Stimulated activated CD8-positive, alpha-beta memory T cell treated with anti-CD3 and anti-CD28 coated beads, Interleukin-12 subunit alpha, Interleukin-12 subunit beta, amount 100 ng/mL, for 24 hours (primary cell): ENCODE data around the gene FAM171A2.
A peak's percentile ranks its signal among the peaks of the same experiment; 100 is the strongest.
"Not testable (repeated sequence)": the region's sequence is repeated elsewhere in the genome, so short reads cannot be mapped to it uniquely, and the experiment has no call there.

ENCODE experiments used
- DNase-seq: peaks from one replicate; pipeline ENCODE4 v3.0.0-alpha.2; 2020; ENCODE audit errors: extremely low read depth

FAM171A2 gene

GRCh38 chr17:44363613-44364159 is at the start of gene FAM171A2:
Gene FAM171A2, minus strand, starts transcription at chr17:44363853. Its CDS starts 139 bp downstream, at chr17:44363714.
- DNase-seq: no peak

DNA sequence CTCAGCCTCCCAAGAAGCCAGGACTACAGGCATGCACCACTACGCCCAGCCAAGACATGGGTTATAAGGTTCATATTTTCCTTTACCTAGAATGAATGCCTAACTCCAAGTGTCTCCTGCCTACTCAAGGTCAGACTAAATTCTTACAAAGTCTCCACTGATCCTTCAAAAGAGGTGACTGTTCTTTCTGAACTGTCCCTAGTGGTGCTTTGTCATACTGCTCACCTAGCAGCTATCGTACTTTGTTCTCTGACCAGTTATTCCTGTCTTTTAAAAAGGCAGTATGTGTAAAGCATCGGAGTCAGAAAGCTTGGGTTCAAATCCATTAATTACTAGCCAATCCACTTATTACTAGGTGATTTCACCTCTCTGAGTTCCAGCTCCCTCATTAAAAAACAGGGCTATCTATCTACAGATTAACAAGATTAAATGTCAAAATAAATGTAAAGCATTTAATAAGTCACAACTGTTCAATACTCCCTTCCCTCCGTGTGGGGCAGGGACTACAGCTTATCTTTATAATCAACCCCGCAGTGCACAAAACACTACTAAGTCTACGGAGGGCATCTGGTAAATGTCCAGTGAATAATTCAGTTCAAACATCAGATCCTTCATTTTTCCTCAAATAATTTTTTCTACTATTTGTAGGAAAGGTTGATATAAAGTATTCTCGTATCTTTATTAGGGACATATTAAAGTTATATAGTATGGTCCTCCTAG is 45.8 kb upstream of the FAM171A2 start:
- DNase-seq: no peak

DNA sequence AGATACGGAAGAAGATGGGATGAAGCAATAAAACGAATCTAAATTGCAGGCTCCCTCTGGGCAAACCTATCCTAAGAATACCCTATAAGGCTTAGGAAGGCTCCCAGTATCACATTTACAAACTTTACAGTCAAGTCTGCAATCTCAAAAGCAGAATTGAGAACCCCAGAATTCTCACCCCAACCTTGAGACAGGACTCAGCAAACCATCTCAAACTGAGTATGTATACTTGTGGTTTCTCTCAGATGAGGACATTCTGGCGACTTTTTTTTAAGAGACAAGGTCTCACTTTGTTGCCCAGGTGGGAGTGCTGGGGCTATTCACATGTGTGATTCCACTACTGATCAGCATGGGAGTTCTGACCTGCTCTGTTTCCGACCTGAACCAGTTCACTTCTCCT is 45.1 kb upstream of the FAM171A2 start:
- no peak for DNase-seq

DNA sequence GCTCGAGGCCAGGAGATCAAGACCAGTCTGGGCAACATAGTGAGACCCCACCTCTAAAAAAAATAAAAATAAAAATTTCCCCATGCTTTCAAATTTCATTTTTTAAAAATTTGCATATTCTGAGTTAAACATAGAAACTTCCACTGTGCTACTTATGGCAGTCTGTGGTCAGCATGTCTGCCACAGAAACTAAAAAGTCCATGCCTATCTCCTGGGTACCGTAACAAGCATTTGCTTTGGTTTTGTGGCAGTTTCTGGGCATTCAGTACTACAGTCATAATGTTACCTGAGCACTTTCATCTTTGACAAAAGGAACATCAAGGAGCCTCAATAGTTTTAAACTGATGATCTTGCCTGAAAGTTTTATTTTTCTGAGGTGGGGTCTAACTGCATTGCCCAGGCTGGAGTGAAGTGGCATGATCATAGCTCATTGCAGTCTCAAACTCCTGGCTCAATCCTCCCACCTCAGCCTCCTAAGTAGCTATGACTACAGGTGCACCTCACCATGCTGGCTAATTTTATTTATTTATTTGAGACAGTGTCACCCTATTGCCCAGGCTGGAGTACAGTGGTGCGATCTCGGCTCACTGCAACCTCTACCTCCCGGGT is 39.0 kb upstream of the FAM171A2 start:
- no peak for DNase-seq

- DNase-seq: no peak
These were observed 36.7 kb upstream of the FAM171A2 start for GRCh38 chr17:44400226-44400847.

DNA sequence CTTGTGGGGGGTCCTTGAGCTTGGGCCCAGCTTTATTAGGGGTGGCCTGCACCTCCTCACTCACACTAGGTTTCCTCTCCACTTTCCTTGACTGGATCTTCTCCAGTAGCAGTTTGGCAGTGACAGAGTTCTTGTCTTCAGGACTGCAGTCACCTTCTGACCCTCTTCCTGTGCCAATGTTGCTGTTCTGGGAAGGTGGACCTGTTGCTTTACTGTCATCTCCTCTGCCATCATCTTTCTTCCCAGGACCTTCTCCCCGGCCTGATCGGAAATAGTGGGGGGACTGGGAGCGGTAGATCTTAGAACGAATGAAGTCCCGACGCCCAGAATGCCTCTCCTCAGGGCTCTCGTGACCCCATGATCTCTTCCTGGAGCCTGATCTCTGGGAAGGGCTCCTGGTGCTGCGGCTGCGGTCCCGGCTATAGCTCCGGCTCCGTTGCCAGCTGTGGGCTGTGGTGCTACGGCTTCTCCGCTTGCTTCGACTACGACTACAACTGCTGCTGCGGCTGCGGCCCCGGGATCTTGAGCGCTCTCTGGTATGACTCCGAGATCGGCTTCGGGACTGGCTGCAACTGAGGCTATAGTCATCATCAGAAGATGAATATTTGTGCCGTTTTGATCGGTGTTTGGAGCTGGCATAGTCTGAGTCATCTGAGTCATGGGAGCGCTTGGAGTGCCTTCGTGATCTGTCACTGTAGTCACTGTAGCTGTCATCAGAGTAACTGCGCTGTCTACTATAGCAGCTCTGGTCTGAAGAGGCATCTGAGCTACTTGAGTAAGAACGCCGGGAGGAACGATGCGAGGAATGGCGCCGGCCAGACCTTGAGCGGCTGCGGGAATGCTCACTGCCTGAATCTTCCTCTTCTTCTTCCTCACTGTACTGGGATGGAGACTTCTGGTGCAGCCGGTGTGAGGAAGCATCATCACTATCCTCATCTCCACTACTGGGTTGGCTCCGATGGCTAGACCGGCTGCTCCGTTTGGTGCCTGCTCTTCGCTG is 35.3 kb upstream of the FAM171A2 start:
- no peak for DNase-seq

DNA sequence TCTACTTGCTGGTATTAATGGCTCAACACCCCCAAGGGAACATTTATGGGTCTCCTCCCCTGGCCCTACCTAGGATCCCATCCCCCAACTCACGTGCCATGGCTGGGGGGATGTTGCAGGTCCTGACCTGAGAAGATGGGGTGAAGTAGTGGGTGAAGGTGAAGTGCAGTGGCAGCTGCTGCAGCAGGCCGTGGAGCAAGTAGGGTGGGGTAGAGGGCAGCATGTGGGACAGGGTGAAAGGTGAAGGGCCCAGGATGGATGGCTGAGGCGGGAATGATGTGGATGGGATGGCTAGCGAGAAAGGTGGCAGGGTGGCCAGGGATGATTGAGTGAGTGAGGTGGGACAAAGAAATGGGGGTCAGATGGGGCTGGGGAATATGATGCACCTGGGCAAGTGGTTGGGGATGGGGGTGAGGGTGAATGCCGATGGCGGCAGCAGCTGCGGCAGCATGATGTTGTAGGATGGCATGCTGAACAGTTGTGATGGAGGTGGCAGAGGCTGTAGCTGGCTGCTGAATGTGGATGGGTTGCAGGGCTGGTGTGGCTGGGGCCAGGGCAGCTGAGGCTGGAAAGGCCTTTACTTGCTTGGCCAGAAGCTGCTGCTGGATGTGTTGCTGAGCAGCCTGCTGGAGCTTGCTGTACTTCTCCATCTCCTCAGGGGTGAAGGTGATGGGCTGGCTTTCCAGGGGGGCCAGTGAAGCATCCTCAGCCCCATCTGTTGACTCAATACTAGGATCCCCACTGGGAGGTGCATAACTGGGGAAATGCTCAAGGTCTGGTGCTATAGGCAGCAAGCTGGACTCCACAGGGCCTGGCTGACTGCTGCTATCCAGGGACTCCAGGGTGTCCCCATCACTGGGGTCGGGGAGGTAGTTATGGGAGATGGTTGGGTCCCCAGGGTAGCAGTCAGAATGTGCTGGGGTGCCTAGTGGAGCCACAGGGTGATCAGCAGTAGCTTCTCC is 34.1 kb upstream of the FAM171A2 start:
- DNase-seq: no peak

- DNase-seq: no peak
These were observed 33.3 kb upstream of the FAM171A2 start for GRCh38 chr17:44396946-44397345.

DNA sequence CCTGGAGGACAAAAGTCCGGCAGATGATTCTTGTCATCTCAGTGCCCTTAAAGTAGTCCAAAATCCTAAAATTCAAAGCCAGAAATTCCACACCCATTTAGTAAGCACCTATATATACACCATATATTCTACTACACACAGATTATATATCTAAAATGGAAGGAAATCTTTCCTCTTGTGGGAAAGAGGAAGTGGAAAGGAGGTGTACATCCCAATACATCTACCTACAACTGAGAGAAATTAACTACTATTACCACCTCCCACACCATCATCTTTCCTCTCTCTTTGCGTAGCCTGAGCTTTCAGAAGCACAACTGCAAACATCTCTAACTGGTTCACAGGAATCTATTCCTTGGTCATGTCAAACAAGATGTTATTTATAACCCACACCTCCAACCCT is 31.2 kb upstream of the FAM171A2 start:
- no peak for DNase-seq

DNA sequence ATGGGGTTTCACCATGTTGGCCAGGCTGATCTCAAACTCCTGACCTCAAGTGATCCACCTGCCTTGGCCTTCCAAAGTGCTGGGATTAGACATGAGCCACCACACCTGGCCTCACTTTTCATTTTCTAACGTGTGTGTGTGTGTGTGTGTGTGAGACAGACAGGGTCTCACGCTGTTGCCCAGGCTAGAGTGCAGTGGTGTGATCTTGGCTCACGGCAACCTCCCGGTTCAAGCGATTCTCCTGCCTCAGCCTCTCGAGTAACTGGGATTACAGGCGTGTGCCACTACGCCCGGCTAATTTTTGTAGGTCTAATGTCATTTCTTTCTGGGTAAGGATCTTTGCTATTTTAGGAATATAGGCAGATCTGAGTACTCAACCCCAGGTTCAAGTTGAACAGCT is 30.5 kb upstream of the FAM171A2 start:
- not testable (repeated sequence) for DNase-seq

DNA sequence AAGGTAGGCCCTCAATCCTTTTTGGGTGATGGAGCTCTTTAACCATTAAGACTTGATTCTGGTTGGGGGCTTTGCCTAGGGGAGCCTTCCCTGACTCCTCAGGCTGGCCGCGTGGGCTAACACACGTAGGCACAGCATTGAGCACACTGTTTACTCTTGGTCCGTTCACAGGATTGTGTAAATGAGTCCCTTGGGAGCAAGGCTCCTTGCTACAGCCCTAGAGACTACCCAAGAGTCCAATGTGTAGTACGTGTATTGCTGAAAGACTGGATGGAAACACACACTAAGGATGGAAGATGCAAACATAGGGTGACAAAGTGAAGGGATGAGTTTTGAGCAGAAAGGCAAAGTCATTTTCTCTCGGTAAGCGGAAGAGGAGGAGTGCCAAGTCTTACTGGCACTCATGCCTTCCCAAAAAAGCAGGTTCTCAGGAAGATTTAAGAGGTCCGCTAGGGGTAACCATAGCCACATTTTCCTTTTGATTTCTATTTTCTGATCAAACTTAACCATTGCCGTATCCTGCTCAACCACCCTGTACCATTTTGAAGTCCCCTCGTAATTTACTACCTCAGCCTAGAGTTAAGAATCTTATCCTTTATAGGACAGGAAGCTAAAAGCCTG is 26.7 kb upstream of the FAM171A2 start:
- no peak for DNase-seq

DNA sequence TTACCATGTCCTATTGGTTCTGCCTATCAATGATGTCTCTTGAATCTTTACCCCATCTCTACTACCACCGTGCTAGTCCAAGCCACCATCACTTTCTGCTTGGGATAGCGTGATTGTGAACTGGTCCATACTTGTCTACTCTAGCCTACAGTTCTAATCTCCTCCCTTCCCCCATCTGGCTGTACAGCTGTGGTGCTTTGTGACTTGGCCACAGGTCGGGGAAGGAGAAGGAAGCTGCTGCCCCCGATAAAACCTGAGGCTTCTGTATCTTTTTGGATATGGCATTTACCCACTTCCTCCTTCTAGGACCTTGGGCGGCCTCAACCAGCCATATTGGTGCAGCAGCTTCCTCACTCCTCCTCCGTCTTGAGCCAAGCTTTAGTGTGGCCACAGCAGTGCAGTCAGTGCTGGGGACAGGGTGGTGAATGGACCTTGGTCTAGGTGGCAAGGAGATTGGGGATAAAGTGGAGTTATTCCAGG is 26.1 kb upstream of the FAM171A2 start:
- no peak for DNase-seq

DNA sequence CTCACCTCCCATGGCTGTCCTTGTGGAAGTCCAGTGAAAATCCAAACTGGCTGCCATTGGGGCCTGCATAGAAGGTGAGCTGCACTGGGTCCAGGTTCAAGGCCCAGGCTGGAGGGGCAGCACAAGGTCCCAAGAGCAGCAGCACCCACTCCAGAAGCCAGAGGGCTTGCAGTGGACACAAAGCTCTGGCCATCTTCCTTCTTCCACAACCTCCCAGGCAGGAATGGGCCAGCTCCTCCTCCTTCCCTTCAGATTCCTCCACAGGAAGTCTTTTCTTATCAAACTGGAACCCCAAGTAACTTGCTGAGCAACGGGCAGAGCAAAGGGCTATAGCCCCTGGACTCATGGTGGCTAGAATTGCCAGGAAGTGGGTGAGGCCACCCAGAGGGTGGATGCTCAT is 25.6 kb upstream of the FAM171A2 start, which contains the start of gene ITGA2B:
TSS of gene ITGA2B (minus strand) at position 369 of the 400 bp plus-strand sequence. CDS start at position 193, 176 bp downstream.
- no peak for DNase-seq

DNA sequence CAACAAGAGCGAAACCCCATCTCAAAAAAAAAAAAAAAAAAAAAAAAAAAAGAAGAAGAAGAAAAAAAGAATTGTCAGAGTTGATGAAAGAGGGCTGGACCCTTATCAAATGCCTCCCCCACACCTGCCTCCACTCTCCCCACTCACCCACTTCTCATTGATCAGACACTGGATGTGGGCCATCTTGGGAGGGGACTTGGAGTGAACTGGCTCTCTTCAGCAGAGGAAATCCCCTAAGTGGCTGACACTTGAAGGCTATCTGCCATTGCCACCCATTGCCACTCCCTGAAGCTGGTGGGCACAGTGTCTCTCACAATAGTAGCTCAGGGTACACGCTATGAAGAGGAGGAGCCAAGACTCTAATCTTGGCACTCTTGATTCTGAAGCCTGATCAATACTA is 24.2 kb upstream of the FAM171A2 start:
- DNase-seq: no peak

DNA sequence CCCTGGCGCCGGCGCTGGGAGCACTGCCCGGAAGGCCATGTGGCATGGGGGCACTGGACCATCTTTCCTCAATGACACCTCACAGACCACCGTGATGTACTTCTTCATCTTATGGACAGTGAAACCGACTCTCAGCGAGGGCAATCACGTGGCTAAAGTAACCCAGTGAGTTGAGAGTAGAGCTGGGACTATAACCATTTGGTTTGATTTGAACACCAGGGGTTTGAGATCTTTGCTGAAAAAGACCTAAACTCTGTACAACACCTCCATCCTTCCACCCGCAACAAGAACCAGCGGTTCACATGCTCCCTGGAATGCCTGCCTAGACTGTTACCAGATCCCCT is 22.5 kb upstream of the FAM171A2 start:
- DNase-seq: no peak

DNA sequence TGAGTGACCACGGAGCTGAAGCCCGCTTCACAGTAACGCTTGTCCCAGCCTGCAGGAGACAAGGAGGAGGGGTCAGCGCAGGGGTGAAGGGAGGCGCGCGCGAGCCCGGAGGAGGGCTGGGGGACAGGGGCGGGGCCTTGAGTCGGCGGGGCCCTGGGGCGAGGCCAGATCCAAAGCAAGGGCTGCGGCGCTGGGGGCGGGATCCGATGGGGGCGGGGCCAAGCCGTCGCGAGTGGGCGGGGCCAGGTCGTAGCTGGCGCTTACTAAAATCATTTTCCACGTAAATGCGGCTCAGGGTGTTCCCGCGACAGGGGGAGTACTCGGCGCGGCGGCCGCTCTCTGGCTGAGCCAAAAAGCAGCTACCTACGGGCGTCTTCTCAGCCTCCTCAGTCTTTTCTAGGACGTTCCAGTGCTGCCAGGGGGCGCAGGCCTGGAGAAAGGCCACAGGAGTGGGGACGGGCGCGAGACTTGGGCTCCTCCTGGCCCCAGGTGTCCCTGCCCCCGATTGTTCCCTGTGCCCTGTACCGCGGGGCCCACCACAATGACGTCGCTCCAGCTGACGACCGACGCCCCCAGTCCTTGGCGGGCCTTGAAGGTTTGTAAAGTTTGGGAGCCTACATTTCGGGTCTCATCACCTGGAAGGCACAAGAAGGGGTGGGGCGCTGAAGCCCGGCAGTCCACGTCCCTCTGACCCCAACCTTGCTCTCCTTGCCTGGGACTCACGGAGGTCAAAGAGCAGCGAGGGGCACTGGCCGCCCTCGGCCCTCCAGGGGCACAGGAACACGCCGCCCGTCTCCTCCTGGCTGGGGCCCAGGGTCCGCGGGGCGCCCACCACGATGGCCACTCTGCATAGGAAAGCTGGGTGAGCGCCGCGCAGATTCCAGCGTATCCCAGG is 21.9 kb upstream of the FAM171A2 start:
- peak; percentile 56 for DNase-seq

- no peak for DNase-seq
These were observed 21.2 kb upstream of the FAM171A2 start for GRCh38 chr17:44384823-44385286.

DNA sequence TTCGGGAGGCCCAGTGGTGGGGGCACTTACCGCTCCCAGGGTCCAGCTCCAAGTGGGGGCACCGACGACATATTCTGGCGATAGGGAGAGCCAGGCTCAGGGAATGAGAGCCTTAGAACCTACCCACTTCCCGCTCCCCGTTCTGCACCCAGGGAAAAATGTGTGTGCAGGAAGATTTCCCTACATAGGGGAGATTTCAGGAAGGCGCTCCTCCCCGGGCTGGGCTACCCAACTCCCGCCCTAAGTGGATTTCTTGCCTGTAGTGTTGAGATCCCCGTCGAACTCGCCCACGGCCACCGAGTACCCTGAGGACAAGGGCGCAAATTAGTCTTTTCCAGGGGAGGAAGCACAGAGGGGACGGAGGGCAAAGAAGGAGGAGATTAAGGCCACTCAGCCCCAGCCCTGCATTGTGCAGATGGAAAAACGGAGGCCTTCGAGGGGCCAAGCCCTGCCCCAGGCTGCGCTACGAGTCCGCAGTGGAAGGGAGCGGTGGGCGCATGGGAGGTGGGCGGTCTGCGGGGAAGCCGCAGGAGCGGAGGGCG is 20.7 kb upstream of the FAM171A2 start:
- DNase-seq: no peak
